GM12891 (cell line): ENCODE data around the gene LPAR6.

Source experiments
- DNase-seq: peaks from one replicate; pipeline ENCODE4 v3.0.0; 2011; ENCODE audit warnings: low spot score; ENCODE audit not compliant: insufficient read length
- FAIRE-seq: peaks from 2 replicates; lab custom pipeline; 2011; peaks lifted over from hg19 to GRCh38; lab: Jason Lieb, UNC
- PAX5 ChIP-seq: IDR thresholded peaks from 2 replicates; pipeline ENCODE4 v1.6.1; 2011; ENCODE audit warnings: low read length, moderate library complexity, mild to moderate bottlenecking; ENCODE audit not compliant: insufficient read depth, severe bottlenecking
- POLR2A ChIP-seq: IDR thresholded peaks from 2 replicates; pipeline ENCODE4 v1.6.1; 2011; ENCODE audit warnings: low read depth, low read length, control low read depth
- POLR2AphosphoS5 ChIP-seq: IDR thresholded peaks from 2 replicates; pipeline ENCODE4 v1.6.1; 2011; ENCODE audit warnings: low read depth, low read length, control low read depth
- POU2F2 ChIP-seq: IDR thresholded peaks from 2 replicates; pipeline ENCODE4 v1.6.1; 2011; ENCODE audit warnings: low read depth, mild to moderate bottlenecking, control low read depth, low read length, moderate library complexity
- SPI1 ChIP-seq: IDR thresholded peaks from 2 replicates; pipeline ENCODE4 v1.6.1; 2011; ENCODE audit warnings: low read depth, low read length, control low read depth
- TAF1 ChIP-seq: IDR thresholded peaks from 2 replicates; pipeline ENCODE4 v1.6.1; 2011; ENCODE audit warnings: low read depth, low read length, control low read depth

The LPAR6 gene

DNA sequence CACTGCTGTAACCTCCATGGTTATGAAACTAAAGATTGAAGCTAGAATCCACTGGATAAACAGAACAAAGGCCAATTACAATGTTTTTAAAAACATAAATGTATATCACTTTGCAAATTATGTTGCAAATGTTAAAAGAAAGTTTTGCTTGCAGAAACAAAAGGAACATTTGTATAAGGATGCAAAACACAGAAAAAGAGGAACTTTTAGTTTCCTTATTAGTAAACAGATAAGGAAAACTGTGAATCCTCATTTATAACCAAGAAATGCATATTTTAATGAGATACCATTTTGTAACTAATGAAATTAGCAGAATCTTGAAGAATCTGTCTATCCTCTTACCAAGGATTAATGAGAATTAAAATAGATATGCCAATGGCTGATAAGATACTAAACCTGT, 32.3 kb downstream of the LPAR6 start:
- FAIRE-seq (no peak), DNase-seq (no peak)
- TF ChIP-seq SPI1: no peak
- TF ChIP-seq POLR2A: no peak
- TF ChIP-seq POLR2AphosphoS5: no peak
- no peak for TF ChIP-seq PAX5
- no peak for TF ChIP-seq TAF1
- TF ChIP-seq POU2F2: no peak

DNA sequence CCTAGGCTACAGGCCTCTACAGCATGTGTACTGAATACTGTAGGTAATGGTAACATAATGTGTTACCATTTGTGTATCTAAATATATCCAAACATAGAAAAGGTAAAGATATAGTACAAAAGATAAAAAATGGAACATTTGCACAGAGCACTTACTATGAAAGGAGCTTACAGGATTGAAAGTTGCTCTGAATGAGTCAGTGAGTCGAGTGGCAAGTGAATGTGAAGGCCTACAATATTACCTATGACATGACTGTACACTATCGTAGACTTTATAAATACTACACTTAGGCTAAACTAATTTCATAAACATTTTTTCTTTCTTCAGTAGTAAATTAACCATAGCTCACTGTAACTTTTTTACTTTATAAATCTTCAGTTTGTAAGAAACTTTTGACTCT, 35.1 kb downstream of the LPAR6 start:
- FAIRE-seq: peak; percentile 61
- no peak for TF ChIP-seq PAX5
- no peak for TF ChIP-seq POU2F2
- TF ChIP-seq TAF1: no peak
- TF ChIP-seq POLR2A: no peak
- TF ChIP-seq SPI1: no peak
- TF ChIP-seq POLR2AphosphoS5: no peak
- no peak for DNase-seq

DNA sequence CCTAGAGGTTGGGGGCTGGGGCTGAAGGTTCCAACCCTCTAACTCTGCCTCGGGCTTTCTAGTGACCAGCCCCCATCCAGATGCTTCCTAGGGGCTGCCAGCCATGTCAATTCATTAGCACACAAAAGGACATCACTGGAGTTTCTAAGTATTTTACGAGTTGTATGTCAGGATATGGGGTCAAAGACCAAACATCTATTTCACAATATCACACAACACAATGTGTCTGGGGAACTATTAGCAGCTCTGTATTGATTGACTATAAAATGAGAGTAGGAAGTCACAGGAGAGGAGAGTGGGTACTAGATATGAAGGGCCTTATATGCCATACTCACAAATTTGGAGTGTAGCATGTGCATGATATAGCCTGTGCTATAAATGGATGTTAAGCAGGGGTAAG, 42.1 kb downstream of the LPAR6 start:
- FAIRE-seq: no peak
- TF ChIP-seq TAF1: no peak
- no peak for DNase-seq

DNA sequence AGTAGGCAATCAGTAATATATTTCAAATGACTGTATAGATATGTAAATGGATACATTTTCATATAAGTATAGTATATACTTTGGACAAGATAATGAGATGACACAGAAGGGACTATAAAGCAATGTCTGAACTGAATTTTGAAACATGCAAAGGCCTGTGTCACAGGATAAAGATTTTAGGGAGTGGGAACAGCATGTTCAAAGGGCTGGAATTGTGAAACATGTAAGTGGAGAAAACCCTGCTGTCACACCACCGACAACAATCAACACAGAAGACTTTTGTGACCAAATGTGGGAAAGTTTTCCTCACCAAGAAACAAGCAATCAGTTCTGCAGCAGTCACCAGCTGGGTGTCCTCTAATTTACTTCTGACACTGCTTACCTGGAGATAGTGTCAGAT, 42.9 kb downstream of the LPAR6 start:
- DNase-seq: no peak
- TF ChIP-seq TAF1: no peak
- no peak for TF ChIP-seq POU2F2
- no peak for TF ChIP-seq POLR2AphosphoS5
- no peak for TF ChIP-seq POLR2A
- no peak for TF ChIP-seq PAX5
- no peak for TF ChIP-seq SPI1
- FAIRE-seq: no peak
